GM19099 (cell line): ENCODE results near the gene TAF1C.

Experiments
- POLR2A ChIP-seq: IDR thresholded peaks from 3 replicates; pipeline ENCODE4 v1.6.1; 2011; ENCODE audit warnings: low read depth; ENCODE audit not compliant: insufficient read length; ENCODE audit errors: extremely low read depth

TAF1C gene

DNA sequence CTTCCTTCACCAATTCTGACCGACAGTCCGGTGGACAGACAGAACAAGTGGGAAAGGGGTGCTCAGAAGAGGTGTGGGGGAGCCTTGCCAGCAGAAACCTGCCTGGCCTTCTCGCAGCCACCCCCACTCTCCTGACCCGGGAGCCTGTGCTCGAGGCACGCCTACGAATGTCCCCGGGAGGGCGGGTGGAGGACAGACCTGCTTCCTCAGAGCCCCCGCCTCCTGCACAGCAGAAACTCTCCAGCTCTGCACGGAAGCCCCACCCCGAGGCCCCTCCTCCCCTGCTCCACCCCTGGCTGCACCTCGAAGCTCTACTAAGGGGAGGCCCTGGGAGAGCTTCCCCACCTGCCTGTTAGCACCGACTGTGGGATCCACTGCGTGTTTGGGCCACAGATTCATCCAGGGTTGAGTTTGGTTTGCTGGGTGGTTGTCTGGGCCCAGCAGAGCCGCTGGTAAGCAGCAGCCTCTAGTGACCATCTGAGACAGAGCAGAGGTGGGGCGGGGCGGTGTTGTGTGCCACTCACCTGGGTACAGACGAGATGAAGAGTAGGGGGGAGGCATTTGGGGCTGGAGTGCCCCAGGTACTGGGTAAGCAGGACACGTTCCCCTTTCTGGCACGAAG, 6.2 kb downstream of the TAF1C start:
- no peak for TF ChIP-seq POLR2A

DNA sequence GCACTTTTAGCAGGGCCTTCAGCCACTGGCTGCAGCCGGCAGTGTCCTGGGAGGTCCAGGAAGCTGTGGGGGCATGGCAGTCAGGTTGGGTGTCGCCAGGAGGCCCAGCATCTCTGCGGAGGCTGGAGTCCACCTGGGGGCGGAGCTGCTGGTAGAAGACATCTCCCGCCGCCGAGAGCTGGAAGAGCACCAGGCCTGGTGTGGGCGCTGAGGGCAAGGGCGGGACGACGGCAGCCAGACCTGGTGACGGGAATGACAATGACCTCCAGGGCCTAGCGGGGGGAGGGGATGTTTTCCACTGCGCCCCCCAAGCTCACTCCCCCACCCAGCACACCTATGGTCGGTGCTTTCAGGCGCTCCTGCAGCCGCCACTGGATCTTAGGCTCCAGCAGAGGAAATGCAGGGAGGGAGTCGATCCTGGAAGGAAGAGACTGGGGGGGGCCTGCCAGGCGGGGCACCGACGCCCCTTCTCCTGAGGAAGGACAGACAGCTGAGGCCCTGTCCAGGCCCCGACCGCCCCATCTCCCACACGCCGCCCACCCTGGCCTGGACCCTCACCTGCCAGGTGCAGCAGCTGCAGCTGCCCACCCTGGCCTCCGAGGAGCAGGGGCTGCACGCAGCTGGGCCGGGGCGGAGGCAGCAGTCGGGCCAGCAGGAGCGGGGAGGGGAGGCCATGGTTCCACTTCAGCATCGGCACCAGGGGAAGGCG, 7.1 kb downstream of the TAF1C start:
- no peak for TF ChIP-seq POLR2A

DNA sequence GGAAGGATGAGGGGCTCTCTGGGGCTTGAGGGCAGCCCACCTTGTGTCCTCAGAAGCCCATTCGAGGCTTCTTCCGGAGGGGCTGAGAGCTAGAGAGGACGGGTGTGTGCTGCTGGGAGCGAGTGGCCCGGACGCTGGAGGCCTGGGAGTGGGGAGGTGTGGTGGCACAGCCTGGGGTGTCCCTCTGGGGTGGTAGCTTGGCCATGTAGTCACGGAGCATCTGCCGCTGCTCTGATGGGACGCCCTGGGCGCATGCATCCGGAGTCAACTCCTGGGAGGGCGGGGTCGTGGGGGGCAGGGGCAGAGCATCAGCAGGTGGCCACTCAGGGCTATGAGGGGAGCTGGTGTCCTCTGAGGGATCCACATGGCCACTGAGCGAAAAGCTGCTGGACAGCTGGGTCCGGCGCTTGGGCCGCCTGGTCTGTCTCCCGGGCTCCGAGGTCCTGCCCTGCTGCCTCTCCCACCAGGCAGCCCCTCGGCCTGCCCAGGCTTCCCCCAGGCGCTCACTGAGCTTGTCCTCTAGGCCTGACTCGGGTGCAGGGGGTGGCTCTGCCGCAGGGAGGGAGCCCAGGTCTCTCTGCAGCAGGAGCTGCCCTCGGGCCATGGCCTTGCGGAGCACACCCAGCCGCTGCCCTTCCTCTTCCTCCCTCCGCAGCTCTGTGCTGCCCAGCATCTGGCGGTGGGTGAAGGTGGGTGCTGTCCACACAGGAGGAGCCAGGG, 7.8 kb downstream of the TAF1C start:
- no peak for TF ChIP-seq POLR2A

DNA sequence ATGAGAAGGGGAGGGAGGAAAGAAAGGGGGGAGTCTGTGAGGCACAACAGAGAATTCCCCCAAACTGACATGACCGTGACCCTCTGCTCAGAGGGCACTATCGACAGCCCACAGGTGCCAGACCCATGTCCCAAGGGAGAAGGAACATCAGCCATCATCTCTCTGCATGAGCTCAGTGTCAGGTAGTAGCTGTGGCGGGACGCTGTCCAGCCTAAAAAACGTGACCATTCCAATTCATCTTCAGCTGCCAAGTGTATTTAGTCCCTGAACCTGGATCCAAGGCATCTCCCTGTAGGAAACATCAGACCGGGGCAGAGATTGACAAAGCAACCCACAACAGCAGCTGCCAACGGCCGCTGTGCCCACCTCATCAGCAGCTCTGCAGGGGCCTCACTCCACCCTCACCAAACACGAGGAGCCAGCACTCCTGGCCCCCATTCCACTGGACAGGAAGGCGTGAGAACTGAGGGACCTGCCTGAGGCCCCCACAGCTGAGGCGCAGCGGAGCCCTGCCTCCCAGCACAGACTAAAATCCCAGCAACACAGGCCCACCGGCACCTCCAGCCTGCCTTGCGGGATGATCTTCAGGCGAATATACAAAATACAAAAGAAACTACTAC, 8.6 kb downstream of the TAF1C start:
- no peak for TF ChIP-seq POLR2A

DNA sequence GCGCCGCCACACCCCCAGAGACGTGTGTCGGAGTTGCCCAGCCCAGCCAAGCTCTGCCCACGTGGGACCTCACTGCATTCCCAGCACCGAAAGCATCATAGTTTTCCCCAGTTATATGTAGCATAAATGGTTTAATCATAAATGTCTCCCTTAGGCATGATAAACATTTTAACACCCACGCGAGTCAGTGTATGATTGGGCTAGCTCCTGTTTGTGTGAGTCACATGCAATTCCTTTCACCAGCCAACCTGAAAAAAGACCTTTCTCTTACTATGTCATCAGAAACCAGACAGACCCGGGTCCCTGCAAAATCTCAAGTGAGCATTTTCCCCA, 9.2 kb downstream of the TAF1C start:
- no peak for TF ChIP-seq POLR2A

DNA sequence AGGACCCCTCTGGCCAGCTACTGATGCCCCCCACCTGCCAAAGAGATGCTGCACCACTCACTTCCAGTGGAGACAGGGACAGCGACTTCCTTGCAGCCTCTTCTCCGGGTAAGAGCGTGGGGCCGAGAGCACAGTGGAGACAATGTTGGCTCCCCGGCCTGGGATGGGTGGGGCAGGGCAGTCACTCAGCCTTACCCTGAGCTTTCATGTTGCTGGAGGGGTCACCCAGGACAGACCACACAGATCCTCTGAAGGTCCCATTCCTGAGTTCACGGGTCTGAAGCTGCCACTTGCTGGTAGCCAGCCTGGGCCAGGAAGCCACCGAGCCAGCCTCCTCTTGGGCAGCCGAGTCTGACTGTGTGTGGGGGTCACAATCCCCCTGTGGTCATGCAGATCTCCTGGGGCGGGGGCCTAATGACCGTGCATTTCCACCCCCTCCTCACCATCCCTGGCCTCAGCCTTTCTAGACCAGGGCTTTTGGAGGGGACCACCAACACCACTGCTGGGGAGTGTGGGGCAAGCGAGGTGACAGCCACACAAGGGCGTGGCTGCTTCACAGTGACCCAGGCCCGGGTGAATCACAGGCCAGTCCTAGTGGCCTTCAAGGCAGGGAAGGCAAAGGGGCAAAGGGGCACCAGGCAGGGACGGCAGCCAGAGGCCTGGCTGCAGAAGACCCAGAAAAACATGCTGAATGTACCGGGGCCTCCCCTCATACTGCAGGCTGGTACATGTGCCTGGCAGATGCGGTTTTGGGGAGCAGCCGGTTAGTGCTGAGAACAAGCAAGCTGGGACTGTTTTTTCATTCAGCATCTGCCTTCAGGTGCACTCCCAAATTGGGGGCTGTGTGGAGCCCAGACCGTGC, 10.4 kb downstream of the TAF1C start:
- TF ChIP-seq POLR2A, result no peak

DNA sequence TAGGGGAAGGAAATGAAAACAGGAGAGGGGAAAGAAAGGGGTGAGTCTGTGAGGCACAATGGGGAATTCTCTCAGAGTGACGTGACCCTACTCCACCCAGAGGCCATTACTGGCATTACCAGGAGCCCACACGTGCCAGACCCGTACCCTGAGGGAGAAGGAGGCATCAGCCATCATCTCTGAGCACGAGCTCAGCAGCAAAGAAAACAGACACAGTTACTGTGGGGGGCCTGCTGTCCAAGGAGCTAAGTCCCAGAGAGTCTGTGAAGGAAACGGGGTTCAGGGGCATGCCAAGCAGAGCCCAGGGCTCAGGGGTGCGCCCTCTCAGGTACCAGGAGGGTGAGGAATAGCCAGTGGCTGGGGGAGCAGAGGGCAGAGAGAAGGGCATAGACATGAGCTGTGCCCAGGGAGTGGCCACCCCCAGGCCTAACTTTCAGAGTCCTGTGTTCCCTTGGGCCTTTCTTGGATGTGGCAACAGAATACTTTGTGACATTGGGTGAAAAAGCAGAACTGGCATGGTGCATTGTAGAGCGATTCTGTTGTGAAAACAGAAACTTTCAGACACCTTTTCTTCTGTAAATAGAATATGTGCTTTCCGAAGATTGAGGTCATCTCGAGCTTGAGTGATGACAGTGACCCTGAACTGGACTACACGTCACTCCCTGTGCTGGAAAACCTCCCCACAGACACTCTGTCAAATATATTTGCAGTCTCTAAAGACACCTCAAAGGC, 11.3 kb downstream of the TAF1C start:
- TF ChIP-seq POLR2A, result no peak

DNA sequence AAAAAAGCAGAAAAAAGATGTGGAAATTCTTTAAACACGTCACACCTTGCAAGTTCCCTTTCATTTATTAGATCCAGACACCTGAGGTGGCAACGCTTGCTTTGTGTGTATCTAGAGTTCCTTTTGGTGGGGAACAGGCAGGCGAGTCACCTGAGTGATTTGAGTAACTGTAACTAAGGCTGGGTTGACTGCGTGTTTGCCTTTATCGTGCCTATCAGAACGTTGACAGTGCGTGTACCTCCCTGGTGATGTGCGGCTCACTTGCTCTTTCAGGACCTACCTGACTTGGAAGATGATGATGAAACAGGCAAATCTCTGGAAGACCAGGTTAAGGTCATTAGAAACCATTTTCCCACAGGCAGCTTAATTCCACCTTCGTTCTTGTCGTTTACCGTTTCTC, 12.5 kb downstream of the TAF1C start:
- no peak for TF ChIP-seq POLR2A

DNA sequence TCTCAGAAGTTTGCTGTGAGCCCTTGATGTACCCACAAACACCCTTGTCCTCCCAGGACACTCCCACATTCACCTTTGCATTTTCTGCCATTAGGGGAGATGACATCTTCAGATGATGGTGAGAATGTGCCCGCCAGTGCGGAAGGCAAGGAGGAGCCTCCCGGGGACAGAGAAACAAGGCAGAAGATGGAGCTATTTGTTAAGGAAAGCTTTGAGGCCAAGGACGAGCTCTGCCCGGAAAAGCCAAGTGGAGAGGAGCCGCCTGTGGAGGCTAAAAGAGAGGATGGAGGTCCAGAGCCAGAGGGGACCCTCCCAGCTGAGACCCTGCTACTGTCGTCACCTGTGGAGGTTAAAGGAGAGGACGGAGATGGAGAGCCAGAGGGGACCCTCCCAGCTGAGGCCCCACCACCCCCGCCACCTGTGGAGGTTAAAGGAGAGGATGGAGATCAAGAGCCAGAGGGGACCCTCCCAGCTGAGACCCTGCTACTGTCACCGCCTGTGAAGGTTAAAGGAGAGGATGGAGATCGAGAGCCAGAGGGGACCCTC, 17.0 kb downstream of the TAF1C start:
- no peak for TF ChIP-seq POLR2A

DNA sequence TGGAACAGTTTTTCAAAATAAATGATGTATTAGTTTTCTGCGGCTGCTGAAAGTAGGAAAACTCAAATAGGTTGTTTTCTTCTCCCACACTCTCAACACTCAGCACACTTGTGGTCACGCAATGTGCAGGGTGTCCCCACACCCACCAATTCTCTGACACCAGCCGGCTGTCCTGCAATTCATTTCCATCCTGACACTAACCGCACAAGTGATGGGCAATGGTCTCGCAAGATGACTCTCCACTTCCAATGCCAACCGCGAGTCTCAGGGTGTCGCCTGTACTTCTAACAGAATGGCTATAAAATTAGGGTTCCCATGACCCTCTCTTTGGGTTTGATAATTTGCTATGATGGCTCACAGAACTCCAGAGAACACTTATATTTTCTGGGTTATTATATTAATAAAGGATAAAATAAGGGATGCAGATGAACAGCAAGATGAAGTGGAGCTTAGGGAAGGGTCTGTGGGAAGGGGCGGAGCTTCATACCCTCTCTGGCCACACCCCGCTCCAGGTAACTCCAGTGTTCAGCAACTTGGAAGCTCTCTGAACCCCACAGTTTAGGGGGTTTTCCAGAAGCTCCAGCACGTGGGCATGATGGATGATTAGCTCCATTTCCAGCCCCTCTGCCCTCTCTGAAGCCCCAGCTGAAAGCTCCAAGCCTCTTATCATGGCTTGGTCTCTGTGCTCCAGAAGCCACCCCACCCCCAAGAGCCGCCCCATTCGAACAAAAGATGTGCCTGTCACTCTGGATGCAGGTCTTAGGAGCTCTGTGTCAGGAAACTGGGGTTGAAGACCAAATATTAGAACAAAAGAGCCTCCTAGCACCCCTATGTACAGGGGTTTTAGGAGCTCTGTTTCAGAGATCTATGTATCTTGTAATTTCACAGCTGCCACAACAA, 19.8 kb downstream of the TAF1C start:
- TF ChIP-seq POLR2A, result no peak

DNA sequence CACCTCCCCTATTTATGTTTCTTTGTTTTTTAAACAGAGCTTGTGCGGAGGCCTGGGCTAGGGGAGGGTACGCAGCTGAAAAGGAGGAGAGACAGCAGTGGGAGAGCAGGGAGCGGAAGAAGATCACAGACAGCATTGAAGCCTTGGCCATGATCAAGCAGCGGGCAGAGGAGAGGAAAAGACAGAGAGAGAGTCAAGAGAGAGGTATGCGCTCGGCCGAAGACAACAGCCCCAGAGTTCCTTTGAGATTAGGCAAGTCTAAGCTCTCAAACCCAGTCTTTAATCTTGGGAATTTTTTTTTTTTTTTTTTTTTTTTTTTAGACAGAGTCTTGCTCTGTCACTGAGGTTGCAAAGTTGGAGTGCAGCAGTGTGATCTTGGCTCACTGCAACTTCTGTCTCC, 21.1 kb downstream of the TAF1C start:
- no peak for TF ChIP-seq POLR2A

DNA sequence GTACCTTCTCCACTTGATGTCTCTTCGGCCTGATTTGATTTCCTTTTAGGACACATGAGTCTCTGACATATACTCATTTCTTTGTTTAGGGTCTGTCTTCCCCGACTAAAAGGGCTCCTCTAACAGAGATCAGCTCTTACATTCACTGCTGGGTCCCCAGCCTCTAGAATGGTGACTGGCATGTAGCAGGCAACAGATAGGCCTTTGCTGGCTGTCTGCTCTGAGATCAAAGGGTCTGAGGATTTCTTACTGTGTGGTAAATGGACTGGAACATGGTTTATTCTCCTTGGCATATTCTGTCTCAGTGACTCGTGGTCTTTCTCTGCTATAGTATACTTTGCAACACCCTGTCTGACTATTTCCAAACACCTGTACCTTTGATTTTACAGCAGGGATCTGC, 25.1 kb downstream of the TAF1C start:
- TF ChIP-seq POLR2A, result no peak

DNA sequence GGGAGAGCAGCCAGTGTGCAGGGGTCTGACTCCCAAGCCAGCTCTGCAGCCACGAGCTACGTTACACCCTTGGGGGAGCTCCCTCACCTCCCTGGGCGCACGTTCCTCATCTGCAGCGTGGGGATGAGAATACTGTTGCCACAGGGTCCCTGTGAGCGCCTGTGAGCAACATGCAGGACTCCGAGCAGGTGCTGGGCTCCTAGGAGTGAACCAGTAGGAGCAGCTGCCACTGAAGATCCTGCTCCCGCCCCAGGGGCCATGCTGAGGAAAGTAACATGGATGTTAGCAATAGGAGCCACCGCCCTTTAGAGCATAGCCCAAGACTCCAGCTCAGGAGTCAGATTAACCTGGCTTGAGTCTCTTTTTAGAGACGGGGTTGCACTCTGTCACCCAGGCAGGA, 25.8 kb downstream of the TAF1C start:
- no peak for TF ChIP-seq POLR2A

DNA sequence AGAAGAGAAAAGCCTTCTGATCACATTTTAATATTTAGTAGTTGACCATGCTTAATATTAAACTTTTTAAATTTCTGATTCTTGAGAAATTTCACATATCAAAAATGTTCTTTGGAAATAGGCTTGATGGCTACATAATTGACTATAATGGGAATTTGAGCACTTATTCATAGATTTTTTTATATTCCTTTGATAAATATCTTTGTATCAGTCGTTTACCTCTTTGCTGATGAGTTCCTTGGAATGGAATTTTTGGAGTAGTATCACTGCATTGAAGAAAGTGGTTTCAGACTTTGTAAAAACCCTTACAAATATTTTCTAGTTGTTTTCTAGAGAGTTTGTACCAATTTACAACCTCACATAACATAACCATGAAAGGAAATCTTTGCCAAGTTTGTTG, 27.1 kb downstream of the TAF1C start:
- TF ChIP-seq POLR2A, result no peak

DNA sequence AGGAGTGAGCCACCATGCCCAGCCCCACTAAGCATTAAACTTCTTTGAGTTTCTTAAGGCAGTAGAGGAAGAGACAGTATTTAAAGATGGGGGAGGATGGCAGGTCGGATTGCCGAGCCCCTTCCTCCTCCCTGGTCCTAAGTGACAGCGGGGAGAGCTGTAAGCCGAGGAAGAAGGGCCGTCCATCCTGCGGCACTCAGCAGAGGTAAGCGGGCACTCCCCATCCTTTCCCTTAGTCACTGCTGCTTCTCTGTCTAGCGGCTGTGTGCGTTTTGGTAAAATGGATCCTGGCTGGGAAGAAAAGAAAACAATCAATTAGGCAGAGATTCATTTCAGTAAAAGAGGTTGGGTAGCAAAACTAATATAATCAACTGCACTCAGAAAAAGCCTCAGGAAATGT, 27.9 kb downstream of the TAF1C start:
- no peak for TF ChIP-seq POLR2A
